H1 (cell line): ENCODE results near the gene SLC35B4. TPM values are rescaled to one million over a fixed set of nuclear protein-coding genes. Genes with fewer than 3 reads are reported as not detected.

Experiments
- CTCF ChIA-PET: fragments of 300-600 bp; sonication (Branson Sonifier 250); formaldehyde crosslinking; loops from one replicate; lab custom pipeline; 2021; ENCODE audit not compliant: partially characterized antibody; lab: Charles Lee
- POLR2A ChIA-PET: fragments of 300-600 bp; sonication (Branson Sonifier 250); formaldehyde crosslinking; loops from one replicate; lab custom pipeline; 2021; ENCODE audit warnings: inconsistent platforms; ENCODE audit not compliant: partially characterized antibody; lab: Charles Lee
- DNase-seq, 2 experiments: peaks; one replicate each; pipeline versions ENCODE4 v3.0.0 to v3.0.0-alpha.2; 2010 to 2022; ENCODE audit warnings: low spot score in 2 of 2, low read depth in 1 of 2, mixed read lengths in 1 of 2
- FAIRE-seq: peaks from 2 replicates; lab custom pipeline; 2011; peaks lifted over from hg19 to GRCh38; lab: Jason Lieb, UNC
- H2AFZ ChIP-seq: 2 replicates; pipeline ENCODE4 v1.8.1; 2012; ENCODE audit warnings: low read length, inconsistent platforms
- H2AK5ac ChIP-seq: 2 replicates; pipeline ENCODE4 v1.6.1; 2013; ENCODE audit warnings: low read depth, low read length
- H2BK120ac ChIP-seq: replicated peaks from 2 replicates; pipeline ENCODE3; 2013; ENCODE audit warnings: low read depth, low read length, inconsistent platforms
- H2BK12ac ChIP-seq: 2 replicates; pipeline ENCODE4 v1.6.1; 2013; ENCODE audit warnings: low read depth, low read length
- H2BK15ac ChIP-seq: 2 replicates; pipeline ENCODE4 v1.6.1; 2013; ENCODE audit warnings: low read length
- H2BK20ac ChIP-seq: 2 replicates; pipeline ENCODE4 v1.6.1; 2013; ENCODE audit warnings: low read length
- H2BK5ac ChIP-seq: 2 replicates; pipeline ENCODE4 v1.6.1; 2013; ENCODE audit warnings: low read depth, low read length
- H3K14ac ChIP-seq: 2 replicates; pipeline ENCODE4 v1.6.1; 2013; ENCODE audit warnings: inconsistent platforms; ENCODE audit not compliant: insufficient read length
- H3K18ac ChIP-seq: 2 replicates; pipeline ENCODE4 v1.6.1; 2013; ENCODE audit warnings: low read length; ENCODE audit errors: extremely low read depth
- H3K23ac ChIP-seq: 2 replicates; pipeline ENCODE4 v1.6.1; 2013; ENCODE audit warnings: inconsistent platforms; ENCODE audit not compliant: insufficient read length
- H3K23me2 ChIP-seq: 2 replicates; pipeline ENCODE4 v1.6.1; 2013; ENCODE audit warnings: low read depth, low read length
- H3K27ac ChIP-seq: 2 replicates; pipeline ENCODE4 v1.6.1; 2011; ENCODE audit warnings: low read depth, low read length, inconsistent platforms
- H3K27me3 ChIP-seq, 4 experiments: replicated peaks in 1 of 4; 1 replicate in 1 of 4; 2 replicates in 3 of 4; pipeline versions ENCODE4 v1.6.1 to v1.8.1; 2011 to 2013; ENCODE audit warnings: low read length in 3 of 4, mild to moderate bottlenecking in 3 of 4, inconsistent platforms in 2 of 4, mixed read lengths in 2 of 4, moderate library complexity in 1 of 4; ENCODE audit not compliant: control insufficient read depth in 3 of 4, insufficient read depth in 3 of 4; ENCODE audit errors: extremely low read depth in 1 of 4
- H3K36me3 ChIP-seq, 4 experiments: 2 replicates each; pipeline versions ENCODE4 v1.6.1 to v1.8.1; 2011 to 2013; ENCODE audit warnings: mild to moderate bottlenecking in 4 of 4, low read length in 3 of 4, moderate library complexity in 2 of 4, control low read depth in 1 of 4, inconsistent platforms in 1 of 4; ENCODE audit not compliant: insufficient read depth in 4 of 4, control insufficient read depth in 2 of 4
- H3K4ac ChIP-seq: replicated peaks from 2 replicates; pipeline ENCODE3; 2013; ENCODE audit warnings: low read length, low read depth, mixed read lengths, inconsistent platforms; ENCODE audit not compliant: insufficient read length
- H3K4me1 ChIP-seq, 4 experiments: replicated peaks in 1 of 4; 1 replicate in 1 of 4; 2 replicates in 3 of 4; pipeline versions ENCODE4 v1.6.1 to v1.8.1; 2011 to 2013; ENCODE audit warnings: low read length in 3 of 4, inconsistent platforms in 2 of 4, mixed read lengths in 1 of 4; ENCODE audit not compliant: insufficient read depth in 4 of 4, control insufficient read depth in 3 of 4
- H3K4me2 ChIP-seq, 2 experiments: 2 replicates each; pipeline versions ENCODE4 v1.6.1 to v1.8.1; 2011 to 2013; ENCODE audit warnings: low read depth in 2 of 2, low read length in 2 of 2, control low read depth in 1 of 2, inconsistent platforms in 1 of 2, mild to moderate bottlenecking in 1 of 2; ENCODE audit not compliant: insufficient read depth in 1 of 2
- H3K4me3 ChIP-seq, 4 experiments: fragments of 200-600, 300-600 bp in 1 of 4; sonication (generic), shearing (Covaris generic), sonication (Bioruptor Twin) in 1 of 4; 2 replicates each; pipeline versions ENCODE4 v1.5.1 to v1.8.1; 2011 to 2016; ENCODE audit warnings: low read length in 4 of 4, low read depth in 3 of 4, control low read depth in 2 of 4, inconsistent platforms in 2 of 4, mild to moderate bottlenecking in 2 of 4, mixed read lengths in 1 of 4, moderate library complexity in 1 of 4; ENCODE audit not compliant: insufficient read depth in 2 of 4; ENCODE audit errors: extremely low read depth in 1 of 4
- H3K56ac ChIP-seq: replicated peaks from 2 replicates; pipeline ENCODE3; 2013; ENCODE audit warnings: low read depth, mild to moderate bottlenecking, mixed read lengths, low read length, inconsistent platforms; ENCODE audit not compliant: insufficient read length
- H3K79me1 ChIP-seq: 2 replicates; pipeline ENCODE4 v1.6.1; 2013; ENCODE audit warnings: low read depth, low read length, control low read depth
- H3K79me2 ChIP-seq, 2 experiments: 2 replicates each; pipeline versions ENCODE4 v1.6.1 to v1.8.1; 2012 to 2013; ENCODE audit warnings: low read length in 2 of 2, mild to moderate bottlenecking in 2 of 2, inconsistent platforms in 1 of 2; ENCODE audit not compliant: insufficient read depth in 2 of 2, control insufficient read depth in 1 of 2
- H3K9ac ChIP-seq, 4 experiments: replicated peaks in 1 of 4; 1 replicate in 1 of 4; 2 replicates in 3 of 4; pipeline versions ENCODE4 v1.6.1 to v1.8.1; 2011 to 2013; ENCODE audit warnings: low read depth in 3 of 4, low read length in 3 of 4, control low read depth in 2 of 4, mild to moderate bottlenecking in 2 of 4, moderate library complexity in 2 of 4, inconsistent platforms in 1 of 4; ENCODE audit errors: extremely low read depth in 1 of 4
- H3K9me3 ChIP-seq, 2 experiments: 2 replicates each; pipeline versions ENCODE4 v1.6.1 to v1.8.1; 2012 to 2013; ENCODE audit warnings: mild to moderate bottlenecking in 2 of 2, moderate library complexity in 2 of 2, control low read depth in 1 of 2, inconsistent platforms in 1 of 2, low read depth in 1 of 2, low read length in 1 of 2, mixed read lengths in 1 of 2; ENCODE audit not compliant: insufficient read depth in 2 of 2
- H4K20me1 ChIP-seq, 2 experiments: replicated peaks in 1 of 2; 2 replicates each; pipeline versions ENCODE3 to v1.8.1; 2011 to 2013; ENCODE audit warnings: inconsistent platforms in 2 of 2, low read length in 2 of 2, mild to moderate bottlenecking in 1 of 2; ENCODE audit not compliant: insufficient read depth in 2 of 2, control insufficient read depth in 1 of 2
- H4K5ac ChIP-seq: 2 replicates; pipeline ENCODE4 v1.6.1; 2013; ENCODE audit warnings: low read length, low read depth, mixed read lengths, inconsistent platforms; ENCODE audit not compliant: insufficient read length
- H4K8ac ChIP-seq: 2 replicates; pipeline ENCODE4 v1.8.0; 2013; ENCODE audit warnings: mild to moderate bottlenecking, moderate library complexity, low read length, inconsistent platforms; ENCODE audit not compliant: insufficient read depth; ENCODE audit errors: extremely low read depth
- H4K91ac ChIP-seq: replicated peaks from 2 replicates; pipeline ENCODE3; 2013; ENCODE audit warnings: low read length, mixed read lengths, inconsistent platforms; ENCODE audit not compliant: insufficient read length
- CBX8 ChIP-seq: fragments of 300-800, 300-1000 bp; sonication (generic); IDR thresholded peaks from 2 replicates; pipeline ENCODE4 v1.7.1; 2016; ENCODE audit warnings: low read depth, low read length, borderline replicate concordance
- FOSL1 ChIP-seq: IDR thresholded peaks from 2 replicates; pipeline ENCODE4 v1.6.1; 2011; ENCODE audit warnings: mild to moderate bottlenecking, low read depth, low read length, moderate library complexity; ENCODE audit not compliant: insufficient read depth
- JUN ChIP-seq: IDR thresholded peaks from 2 replicates; pipeline ENCODE4 v1.6.1; 2011; ENCODE audit warnings: low read depth, mild to moderate bottlenecking, improper control_type of control experiment, low read length
- KDM5A ChIP-seq: fragments of 200-600 bp; IDR thresholded peaks from 2 replicates; pipeline ENCODE4 v1.7.1; 2012; ENCODE audit warnings: mild to moderate bottlenecking, low read length, inconsistent platforms, mixed read lengths
- NRF1 ChIP-seq: IDR thresholded peaks from 2 replicates; pipeline ENCODE4 v1.6.1; 2011; ENCODE audit warnings: mild to moderate bottlenecking, low read depth, low read length, improper control_type of control experiment
- SAP30 ChIP-seq: fragments of 300-600 bp; sonication (generic); IDR thresholded peaks from 2 replicates; pipeline ENCODE4 v1.7.1; 2012; ENCODE audit warnings: low read length, moderate library complexity, mild to moderate bottlenecking, inconsistent platforms; ENCODE audit not compliant: insufficient read depth, insufficient replicate concordance
- SP4 ChIP-seq: IDR thresholded peaks from 2 replicates; pipeline ENCODE4 v1.6.1; 2012; ENCODE audit warnings: low read length, inconsistent platforms
- TAF1 ChIP-seq: IDR thresholded peaks from 2 replicates; pipeline ENCODE4 v1.6.1; 2011; ENCODE audit warnings: mild to moderate bottlenecking, low read depth, low read length
- TEAD4 ChIP-seq: IDR thresholded peaks from 2 replicates; pipeline ENCODE4 v1.6.1; 2012; ENCODE audit warnings: low read depth, low read length, inconsistent platforms, mixed read lengths
- ZNF274 ChIP-seq: IDR thresholded peaks from 2 replicates; pipeline ENCODE4 v1.7.0; 2012; ENCODE audit warnings: low read length, borderline replicate concordance; ENCODE audit errors: extremely low read depth
- WGBS, 2 experiments: shearing (Covaris generic) in 1 of 2; methylation state at CpG; one replicate each; pipeline versions ENCODE4 v1.1.6 to v1.1.7; 2013 to 2015; ENCODE audit warnings: low lambda C conversion rate in 2 of 2, mixed read lengths in 2 of 2, inconsistent platforms in 1 of 2, low coverage in 1 of 2, missing lambda C conversion rate in 1 of 2; ENCODE audit not compliant: insufficient replicate concordance in 2 of 2, insufficient coverage in 1 of 2, insufficient read length in 1 of 2; ENCODE audit errors: extremely low coverage in 1 of 2, missing lambda C conversion rate in 1 of 2; 5-methylcytosine and 5-hydroxymethylcytosine counted together
- polyA plus RNA-seq, 7 experiments: library from polyadenylated mRNA; depleted of rRNA in 3 of 7; stranded (reverse) in 5 of 7; unstranded in 2 of 7; fragments of >200 nt in 5 of 7; fragments of 200-250 nt in 2 of 7; gene quantifications; 1 replicate in 5 of 7; 2 replicates in 1 of 7; 4 replicates in 1 of 7; pipeline versions ENCODE4 v1.2.1 to v1.2.3, GENCODE V29; 2011 to 2013; ENCODE audit warnings: missing spikeins in 2 of 7, mixed read lengths in 2 of 7
- total RNA-seq: library from RNA; stranded (reverse); fragmentation: NEBNext Ultra II Directional; extraction: Animal tissue kit (Norgen Biotek cat#: 25700); gene quantifications from 2 replicates; pipeline ENCODE4 v1.2.1, GENCODE V29; 2021

Gene SLC35B4
- total and polyA plus RNA-seq, 2 of the 8 experiments (the other 6 are each of a cell fraction or from before 2014, with no cell fraction given): 28.9 to 34.6 TPM

DNA sequence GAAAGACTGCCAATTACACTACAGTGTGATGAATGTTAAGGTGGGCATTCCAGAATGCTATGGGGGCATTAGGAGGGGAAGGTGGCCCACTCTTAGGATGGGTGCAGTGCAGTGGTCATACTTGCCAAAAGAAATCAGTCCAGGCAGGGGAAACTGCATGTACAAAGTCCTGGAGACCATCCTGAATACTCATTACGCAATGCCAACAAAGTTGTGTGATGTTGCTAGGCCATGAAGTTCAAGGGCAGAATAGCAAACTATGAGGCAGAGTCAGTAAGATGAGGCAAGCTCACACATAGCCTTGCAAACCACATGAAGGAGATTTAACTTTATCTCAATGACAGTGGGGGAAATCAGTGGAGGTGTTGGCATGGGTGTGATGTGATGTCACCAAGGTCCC lies 49.8 kb upstream of the SLC35B4 start:
- WGBS, 2 experiments: 80% methylated on average over 1 of the region's 1 CpG; no CpG with 5 or more reads in 1 of the 2 experiments
- Histone ChIP-seq H4K91ac (no peak overlapping the region), H2BK12ac (no peak overlapping the region), H2AK5ac (no peak overlapping the region), H3K27ac (no peak overlapping the region), H2BK5ac (no peak overlapping the region), H4K8ac (no peak overlapping the region), H2BK120ac (no peak overlapping the region), H3K4me2 (no peak overlapping the region), H3K56ac (no peak overlapping the region), H2AFZ (no peak overlapping the region), H4K20me1 (no peaks in the 10 kb centered on the region), H3K4me1 (no peaks in the 10 kb centered on the region), H3K9ac (no peak overlapping the region), H3K79me2 (no peaks in the 10 kb centered on the region), H3K9me3 (no peaks in the 10 kb centered on the region), H3K4me3 (no peak overlapping the region), H3K4ac (no peak overlapping the region), H3K14ac (no peak overlapping the region), H4K5ac (no peak overlapping the region), H2BK20ac (no peak overlapping the region), H2BK15ac (no peak overlapping the region), H3K23ac (no peak overlapping the region), H3K18ac (no peak overlapping the region), H3K23me2 (no peaks in the 10 kb centered on the region), H3K79me1 (no peaks in the 10 kb centered on the region), H3K36me3 (no peaks in the 10 kb centered on the region), H3K27me3 (no peaks in the 10 kb centered on the region)
- no peak for TF ChIP-seq NRF1
- TF ChIP-seq JUN: no peak
- TF ChIP-seq FOSL1: no peak
- no peak for TF ChIP-seq TEAD4
- TF ChIP-seq SP4: no peak
- no peak for TF ChIP-seq CBX8
- TF ChIP-seq KDM5A: no peak
- TF ChIP-seq SAP30: no peak
- no peak for TF ChIP-seq TAF1
- no peak for TF ChIP-seq ZNF274
- POLR2A ChIA-PET: no interaction called here
- CTCF ChIA-PET: interaction anchor here (1.8 to 4.3 kb wide), 2 partner anchors 9 to 54 kb away, joined by 8 to 33 read pairs; no protein-coding TSS in a partner anchor
- DNase-seq: no peak
- no peak for FAIRE-seq
